Activated naive CD4-positive, alpha-beta T cell treated with anti-CD3 and anti-CD28 coated beads for 36 hours (primary cell): ENCODE measurements around the gene INPP5A. TPM values are rescaled to one million over a fixed set of nuclear protein-coding genes. Genes with fewer than 3 reads are reported as not detected.

Source experiments
- CTCF ChIA-PET: fragments of 350-600 bp; sonication (Branson Sonifier 250); formaldehyde crosslinking; loops from one replicate; lab custom pipeline; 2021; ENCODE audit warnings: antibody characterized with exemption; lab: Charles Lee
- DNase-seq: peaks from one replicate; pipeline ENCODE4 v3.0.0-alpha.2; 2020
- H3K27ac Mint-ChIP-seq: one replicate; pipeline ENCODE4 v1.8.0; 2021; ENCODE audit warnings: mild to moderate bottlenecking, mixed read lengths
- H3K27me3 Mint-ChIP-seq: one replicate; pipeline ENCODE4 v1.8.0; 2021; ENCODE audit warnings: low read depth, mixed read lengths
- H3K36me3 Mint-ChIP-seq: one replicate; pipeline ENCODE4 v1.8.0; 2021; ENCODE audit warnings: low read depth, mixed read lengths
- H3K4me1 Mint-ChIP-seq: one replicate; pipeline ENCODE4 v1.8.0; 2021; ENCODE audit warnings: low read depth, mixed read lengths
- H3K4me3 Mint-ChIP-seq: one replicate; pipeline ENCODE4 v1.8.0; 2021; ENCODE audit warnings: mild to moderate bottlenecking, moderate library complexity, mixed read lengths
- H3K9me3 Mint-ChIP-seq: one replicate; pipeline ENCODE4 v1.8.0; 2021; ENCODE audit warnings: mixed read lengths
- intact Hi-C: fragments of 100-400 bp; cut with micrococcal nuclease; formaldehyde crosslinking; loops from one replicate; pipeline ENCODE4 v1.15.1; 2023
- total RNA-seq, 2 experiments: library from RNA; stranded (reverse); gene quantifications; one replicate each; pipeline ENCODE4 v1.2.3, GENCODE V29; 2021

The INPP5A gene
- total RNA-seq, 2 experiments from 2014 or later, result 17.3 to 19.5 TPM

- no peak overlapping the region for H3K27ac Mint-ChIP-seq
- H3K27me3 Mint-ChIP-seq, result no peaks in the 10 kb centered on the region
- no peaks in the 10 kb centered on the region for H3K4me1 Mint-ChIP-seq
- intact Hi-C loops, result no loop called here
- no peaks in the 10 kb centered on the region for H3K9me3 Mint-ChIP-seq
- CTCF ChIA-PET, result no interaction called here
- H3K36me3 Mint-ChIP-seq, result no peaks in the 10 kb centered on the region
- DNase-seq, result no peak
- H3K4me3 Mint-ChIP-seq, result no peak overlapping the region
These were observed 265.2 kb downstream of the INPP5A start for GRCh38 chr10:132802694-132803320.

DNA sequence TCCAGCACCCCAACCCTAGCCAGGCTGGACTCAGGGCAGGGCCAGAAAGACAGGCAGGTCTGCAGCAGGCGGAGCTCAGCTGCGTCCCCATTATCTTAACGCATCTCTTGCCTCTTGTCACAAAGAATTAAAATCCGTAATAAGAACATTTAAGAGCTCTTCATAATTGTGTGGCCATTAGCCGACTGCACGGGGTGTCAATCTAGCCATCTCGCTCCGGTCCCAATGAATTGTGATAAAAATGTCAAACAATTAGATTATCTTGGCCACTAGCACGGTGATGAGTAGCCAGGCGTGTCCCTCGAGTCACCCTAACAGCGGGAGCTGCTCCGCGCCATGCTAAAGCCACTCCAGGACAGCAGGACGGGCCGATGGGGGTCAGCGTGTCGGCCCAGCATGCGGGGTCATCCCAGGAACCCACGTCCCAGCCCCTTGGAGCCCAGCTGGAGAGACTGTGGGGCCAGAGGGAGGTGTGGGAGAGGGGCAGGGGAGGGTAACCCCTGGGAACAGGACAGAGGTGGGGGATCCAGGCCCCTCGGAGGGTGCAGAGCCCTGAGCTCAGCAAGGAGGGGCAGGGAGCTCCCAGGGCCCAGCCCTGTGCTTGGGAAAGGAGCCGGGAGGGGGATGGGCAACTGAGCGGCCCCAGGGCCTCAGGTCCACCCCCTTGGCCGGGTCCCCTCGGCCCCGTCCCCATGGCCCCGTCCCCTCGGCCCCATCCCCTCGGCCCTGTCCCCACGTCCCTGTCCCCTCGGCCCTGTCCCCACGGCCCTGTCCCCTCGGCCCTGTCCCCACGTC is 266.0 kb downstream of the INPP5A start:
- no peak overlapping the region for H3K4me3 Mint-ChIP-seq
- H3K27ac Mint-ChIP-seq, result no peak overlapping the region
- intact Hi-C loops, result no loop called here
- H3K27me3 Mint-ChIP-seq, result no peaks in the 10 kb centered on the region
- DNase-seq, result no peak
- CTCF ChIA-PET, result no interaction called here
- H3K4me1 Mint-ChIP-seq, result no peaks in the 10 kb centered on the region
- H3K9me3 Mint-ChIP-seq, result no peaks in the 10 kb centered on the region
- no peaks in the 10 kb centered on the region for H3K36me3 Mint-ChIP-seq

GRCh38 chr10:132804287-132804686 is 266.7 kb downstream of the INPP5A start:
- Mint-ChIP-seq H3K27me3 (no peaks in the 10 kb centered on the region), H3K9me3 (no peaks in the 10 kb centered on the region), H3K36me3 (no peaks in the 10 kb centered on the region), H3K4me1 (no peaks in the 10 kb centered on the region), H3K27ac (no peak overlapping the region), H3K4me3 (no peak overlapping the region)
- DNase-seq, result no peak
- intact Hi-C loops, result no loop called here
- CTCF ChIA-PET, result no interaction called here

DNA sequence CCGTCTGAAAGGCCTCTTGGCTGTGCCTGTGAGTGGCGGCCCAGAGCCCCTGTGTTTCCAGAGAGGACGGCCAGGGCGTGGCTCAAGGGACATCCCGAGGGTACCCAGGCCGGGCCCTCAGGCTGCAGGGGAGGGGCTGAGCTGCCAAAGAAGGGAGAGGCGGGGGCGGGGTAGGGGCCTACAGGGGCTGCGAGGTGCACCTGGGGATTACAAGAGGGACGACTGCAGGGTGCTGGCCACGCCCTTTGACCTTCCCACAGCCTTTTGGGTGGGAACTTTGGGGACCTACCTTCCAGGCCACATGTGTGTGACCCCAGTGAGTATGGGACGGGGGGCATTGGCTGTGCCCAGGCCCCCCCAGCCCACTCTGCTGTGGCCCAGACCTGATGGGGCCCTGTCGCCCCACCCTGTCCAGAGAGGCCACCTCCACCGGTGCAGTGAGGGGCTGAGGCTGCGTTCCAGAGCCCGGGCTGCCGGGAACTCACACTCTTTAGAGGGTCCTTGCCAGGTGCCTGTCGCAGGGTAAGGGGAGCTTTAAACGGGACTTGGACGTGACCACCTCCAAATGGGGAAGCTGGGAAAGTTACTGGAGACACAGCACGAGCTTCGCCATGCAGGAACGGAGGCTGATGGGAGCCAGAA is 267.3 kb downstream of the INPP5A start:
- CTCF ChIA-PET, result no interaction called here
- no peak for DNase-seq
- Mint-ChIP-seq H3K27me3 (no peaks in the 10 kb centered on the region), H3K36me3 (no peaks in the 10 kb centered on the region), H3K9me3 (no peaks in the 10 kb centered on the region), H3K4me1 (no peaks in the 10 kb centered on the region), H3K27ac (no peak overlapping the region), H3K4me3 (no peak overlapping the region)
- intact Hi-C loops, result no loop called here

- Mint-ChIP-seq H3K27ac (no peak overlapping the region), H3K9me3 (no peaks in the 10 kb centered on the region), H3K36me3 (no peaks in the 10 kb centered on the region), H3K27me3 (no peaks in the 10 kb centered on the region), H3K4me3 (no peak overlapping the region), H3K4me1 (no peaks in the 10 kb centered on the region)
- CTCF ChIA-PET, result interaction anchor here (0.6 kb wide), 2 partner anchors 104 to 651 kb away, joined by 5 read pairs; no protein-coding TSS in a partner anchor
- intact Hi-C loops, result no loop called here
- no peak for DNase-seq
These were observed 268.0 kb downstream of the INPP5A start for GRCh38 chr10:132805599-132805998.

DNA sequence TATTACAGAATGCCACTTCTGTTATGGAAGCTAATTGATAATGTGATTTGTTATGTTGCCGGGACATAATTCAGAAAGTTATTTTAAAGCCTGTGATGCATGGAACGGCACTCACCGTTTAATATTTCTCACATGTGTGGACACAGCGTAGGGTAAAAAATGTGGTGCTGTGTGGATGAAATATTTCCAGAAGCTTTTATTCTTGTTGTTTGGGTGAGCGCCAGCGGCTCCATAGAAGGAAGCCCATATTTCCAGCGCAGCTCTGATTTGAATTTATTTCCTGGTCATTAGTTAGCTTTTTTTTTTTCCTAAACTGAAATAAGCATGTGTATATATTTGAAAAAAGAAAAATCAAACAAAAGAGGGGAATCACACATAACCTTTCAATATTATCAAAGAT is 268.5 kb downstream of the INPP5A start:
- CTCF ChIA-PET, result interaction anchor here (0.6 kb wide), 2 partner anchors 105 to 650 kb away, joined by 5 read pairs; no protein-coding TSS in a partner anchor
- H3K4me3 Mint-ChIP-seq, result no peak overlapping the region
- H3K36me3 Mint-ChIP-seq, result no peaks in the 10 kb centered on the region
- H3K9me3 Mint-ChIP-seq, result no peaks in the 10 kb centered on the region
- DNase-seq, result no peak
- H3K27me3 Mint-ChIP-seq, result no peaks in the 10 kb centered on the region
- H3K27ac Mint-ChIP-seq, result no peak overlapping the region
- no peaks in the 10 kb centered on the region for H3K4me1 Mint-ChIP-seq
- intact Hi-C loops, result no loop called here

- intact Hi-C loops, result no loop called here
- Mint-ChIP-seq H3K27ac (no peak overlapping the region), H3K36me3 (no peaks in the 10 kb centered on the region), H3K4me1 (no peaks in the 10 kb centered on the region), H3K9me3 (no peaks in the 10 kb centered on the region), H3K27me3 (no peaks in the 10 kb centered on the region), H3K4me3 (no peak overlapping the region)
- CTCF ChIA-PET, result no interaction called here
- DNase-seq, result no peak
These were observed 269.0 kb downstream of the INPP5A start for GRCh38 chr10:132806561-132807003.

- Mint-ChIP-seq H3K9me3 (no peaks in the 10 kb centered on the region), H3K4me1 (no peaks in the 10 kb centered on the region), H3K27ac (no peak overlapping the region), H3K27me3 (no peaks in the 10 kb centered on the region), H3K36me3 (no peaks in the 10 kb centered on the region), H3K4me3 (no peak overlapping the region)
- CTCF ChIA-PET, result no interaction called here
- no peak for DNase-seq
- intact Hi-C loops, result no loop called here
These were observed 270.0 kb downstream of the INPP5A start for GRCh38 chr10:132807621-132808049.

- no peaks in the 10 kb centered on the region for H3K4me1 Mint-ChIP-seq
- no peaks in the 10 kb centered on the region for H3K27me3 Mint-ChIP-seq
- no peak for DNase-seq
- H3K4me3 Mint-ChIP-seq, result no peak overlapping the region
- intact Hi-C loops, result no loop called here
- CTCF ChIA-PET, result no interaction called here
- H3K9me3 Mint-ChIP-seq, result no peaks in the 10 kb centered on the region
- H3K27ac Mint-ChIP-seq, result no peak overlapping the region
- no peaks in the 10 kb centered on the region for H3K36me3 Mint-ChIP-seq
These were observed 271.0 kb downstream of the INPP5A start for GRCh38 chr10:132808383-132809231.

DNA sequence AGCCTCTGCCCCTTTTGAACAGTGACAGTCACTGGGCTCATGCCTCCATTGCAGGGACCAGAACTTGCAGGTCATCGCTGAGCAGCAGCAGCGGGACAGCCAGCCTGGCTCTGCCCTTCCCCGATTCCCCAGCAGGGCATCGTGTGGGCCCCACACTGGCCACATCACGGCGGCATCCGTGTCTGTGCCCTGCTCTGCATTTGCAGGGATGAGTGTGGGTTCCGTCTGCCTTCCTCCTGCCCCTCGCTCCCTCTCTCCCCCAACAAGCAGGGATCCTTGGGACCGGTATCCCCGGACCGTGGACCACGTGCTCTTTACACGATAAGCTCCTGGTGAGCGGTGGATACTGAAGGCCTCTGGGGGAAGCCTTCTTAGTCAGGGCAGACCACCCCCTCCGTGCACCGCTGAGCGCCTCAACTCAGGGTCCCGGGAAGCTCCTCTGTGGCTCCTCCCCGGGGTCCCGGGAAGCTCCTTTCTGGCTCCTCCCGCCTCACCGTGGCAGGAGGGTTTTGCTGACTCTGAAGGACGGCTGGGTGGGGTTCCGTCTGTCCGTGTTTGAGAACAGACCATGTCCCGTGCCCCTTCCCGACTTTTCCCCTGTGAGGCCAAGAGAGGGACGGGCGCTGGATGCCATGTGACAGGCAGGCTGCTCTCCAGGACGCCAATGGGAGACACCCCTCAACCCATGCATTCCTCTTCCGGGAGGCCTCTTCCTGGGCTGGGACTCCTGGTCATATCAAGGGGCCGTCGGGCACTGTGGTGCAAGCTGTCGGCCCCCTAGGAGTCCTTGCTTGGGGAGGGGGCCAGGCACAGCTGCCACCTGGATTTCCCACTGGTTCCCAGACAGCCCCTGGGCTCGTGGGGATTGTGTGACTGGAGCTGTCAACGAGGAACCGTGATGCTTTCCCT is 271.9 kb downstream of the INPP5A start:
- Mint-ChIP-seq H3K27ac (no peak overlapping the region), H3K27me3 (no peaks in the 10 kb centered on the region), H3K4me1 (no peaks in the 10 kb centered on the region), H3K36me3 (no peaks in the 10 kb centered on the region), H3K4me3 (no peak overlapping the region), H3K9me3 (no peaks in the 10 kb centered on the region)
- DNase-seq, result no peak
- intact Hi-C loops, result no loop called here
- CTCF ChIA-PET, result no interaction called here

DNA sequence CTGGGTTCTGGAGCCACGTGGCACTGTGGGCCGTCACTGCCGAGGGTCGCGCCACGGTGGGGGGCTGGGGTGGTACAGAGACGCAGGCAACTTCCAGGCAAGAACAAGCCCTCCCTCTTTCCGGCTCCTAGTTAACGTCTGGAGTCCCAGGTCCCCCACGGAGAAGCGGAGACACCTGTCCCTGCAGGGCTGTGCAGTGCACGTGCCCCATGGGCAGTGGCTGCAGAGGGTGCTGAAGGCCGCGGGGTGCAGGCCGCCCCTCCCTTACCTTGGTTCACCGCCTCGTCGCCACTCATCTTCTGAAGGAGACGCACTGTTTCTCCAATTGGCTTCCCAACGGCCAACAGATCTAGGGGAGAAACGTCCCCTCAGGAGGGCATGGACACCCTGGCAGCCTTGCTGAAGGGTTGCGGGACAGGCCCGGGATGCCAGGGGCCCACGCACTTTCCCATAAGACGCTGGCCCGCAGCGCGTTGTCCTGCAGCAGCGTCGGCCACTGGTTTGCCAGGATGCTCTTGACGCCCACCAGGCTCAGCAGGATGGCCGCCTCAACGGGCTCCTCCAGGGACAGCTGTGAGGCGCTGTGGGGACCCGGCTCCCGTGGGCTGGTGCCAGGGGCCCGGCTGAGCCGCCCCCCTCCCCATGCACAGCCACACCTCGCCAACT is 272.7 kb downstream of the INPP5A start:
- Mint-ChIP-seq H3K4me1 (no peaks in the 10 kb centered on the region), H3K9me3 (no peaks in the 10 kb centered on the region), H3K27me3 (no peaks in the 10 kb centered on the region), H3K36me3 (no peaks in the 10 kb centered on the region), H3K4me3 (no peak overlapping the region), H3K27ac (no peak overlapping the region)
- CTCF ChIA-PET, result no interaction called here
- intact Hi-C loops, result no loop called here
- DNase-seq, result no peak
